ENCODE measurements around the gene AP3B1. TPM values are rescaled to one million over a fixed set of nuclear protein-coding genes. Genes with fewer than 3 reads are reported as not detected.

AP3B1 gene
- total RNA-seq, 1 donor from 2014 or later, result 49.6 TPM

- Histone ChIP-seq H3K27ac (no peak overlapping the region), H3K9me3 (no peaks in the 10 kb centered on the region), H3K27me3 (no peaks in the 10 kb centered on the region), H3K36me3 (no peaks in the 10 kb centered on the region), H3K4me3 (no peak overlapping the region), H3K4me1 (no peaks in the 10 kb centered on the region)
- TF ChIP-seq CTCF (IDR thresholded peaks at IDR 0.05), result no peak
- no peak for TF ChIP-seq POLR2AphosphoS5 (IDR thresholded peaks at IDR 0.05; ENCODE audit: insufficient read depth in 1 of 2, low read depth in 1 of 2)
- no peak for TF ChIP-seq POLR2A (IDR thresholded peaks at IDR 0.05)
- no peak for DNase-seq (ENCODE audit: extremely low spot score in 2 of 2)
- intact Hi-C loops (cut with DNase I), result no loop called here
Observed at GRCh38 chr5:78016863-78017529, 277.5 kb downstream of the AP3B1 start.

- Histone ChIP-seq H3K36me3 (no peaks in the 10 kb centered on the region), H3K27me3 (no peaks in the 10 kb centered on the region), H3K4me3 (no peak overlapping the region), H3K4me1 (peaks cover 7% of the 10 kb centered on the region), H3K27ac (no peak overlapping the region), H3K9me3 (no peaks in the 10 kb centered on the region)
- DNase-seq (ENCODE audit: extremely low spot score in 2 of 2), result no peak
- no peak for TF ChIP-seq POLR2AphosphoS5 (IDR thresholded peaks at IDR 0.05; ENCODE audit: insufficient read depth in 1 of 2, low read depth in 1 of 2)
- TF ChIP-seq POLR2A (IDR thresholded peaks at IDR 0.05), result no peak
- no peak for TF ChIP-seq CTCF (IDR thresholded peaks at IDR 0.05)
- intact Hi-C loops (cut with DNase I), result no loop called here
Observed at GRCh38 chr5:78009937-78010527, 284.5 kb downstream of the AP3B1 start.

GRCh38 chr5:78008356-78008967, 286.0 kb downstream of the AP3B1 start:
- TF ChIP-seq CTCF (IDR thresholded peaks at IDR 0.05) (peak in 1 of 3 experiments; percentile 30), POLR2AphosphoS5 (IDR thresholded peaks at IDR 0.05; ENCODE audit: insufficient read depth in 1 of 2, low read depth in 1 of 2) (no peak)
- no peaks in the 10 kb centered on the region for H3K36me3 ChIP-seq
- DNase-seq (ENCODE audit: extremely low spot score in 2 of 2), result no peak
- H3K4me3 ChIP-seq, result no peak overlapping the region
- peaks cover 7% of the 10 kb centered on the region for H3K4me1 ChIP-seq
- H3K27ac ChIP-seq, result no peak overlapping the region
- H3K27me3 ChIP-seq, result no peaks in the 10 kb centered on the region
- intact Hi-C loops (cut with DNase I), result no loop called here
- no peaks in the 10 kb centered on the region for H3K9me3 ChIP-seq

- intact Hi-C loops (cut with DNase I), result no loop called here
- no peak for TF ChIP-seq POLR2AphosphoS5 (IDR thresholded peaks at IDR 0.05; ENCODE audit: insufficient read depth in 1 of 2, low read depth in 1 of 2)
- TF ChIP-seq POLR2A (IDR thresholded peaks at IDR 0.05), result no peak
- no peak for TF ChIP-seq CTCF (IDR thresholded peaks at IDR 0.05)
Observed at GRCh38 chr5:78007233-78007632, 287.3 kb downstream of the AP3B1 start.

GRCh38 chr5:78006449-78006848, 288.0 kb downstream of the AP3B1 start:
- intact Hi-C loops (cut with DNase I), result no loop called here
- Histone ChIP-seq H3K4me3 (no peak overlapping the region), H3K27me3 (no peaks in the 10 kb centered on the region), H3K27ac (no peak overlapping the region), H3K36me3 (no peaks in the 10 kb centered on the region), H3K9me3 (no peaks in the 10 kb centered on the region), H3K4me1 (peaks cover 7% of the 10 kb centered on the region)
- no peak for DNase-seq (ENCODE audit: extremely low spot score in 2 of 2)
- TF ChIP-seq POLR2AphosphoS5 (IDR thresholded peaks at IDR 0.05; ENCODE audit: insufficient read depth in 1 of 2, low read depth in 1 of 2) (no peak), POLR2A (IDR thresholded peaks at IDR 0.05) (no peak), CTCF (IDR thresholded peaks at IDR 0.05) (no peak)

More at GRCh38 chr5:78007233-78007632, 287.3 kb downstream of the AP3B1 start:
- no peak overlapping the region for H3K27ac ChIP-seq
- no peaks in the 10 kb centered on the region for H3K27me3 ChIP-seq
- no peak for DNase-seq (ENCODE audit: extremely low spot score in 2 of 2)
- H3K36me3 ChIP-seq, result no peaks in the 10 kb centered on the region
- peaks cover 7% of the 10 kb centered on the region for H3K4me1 ChIP-seq
- no peak overlapping the region for H3K4me3 ChIP-seq
- H3K9me3 ChIP-seq, result no peaks in the 10 kb centered on the region
